GM12873 (cell line): ENCODE data around the gene MTCL1.

Source experiments
- TF ChIP-seq, protein P1 (sequence below): IDR thresholded peaks from 2 replicates; pipeline ENCODE4 v1.5.1; 2012; ENCODE audit warnings: low read depth, mild to moderate bottlenecking, moderate library complexity, low read length, control low read depth; ENCODE audit not compliant: insufficient read depth; ENCODE audit errors: missing control alignments

The MTCL1 gene

DNA sequence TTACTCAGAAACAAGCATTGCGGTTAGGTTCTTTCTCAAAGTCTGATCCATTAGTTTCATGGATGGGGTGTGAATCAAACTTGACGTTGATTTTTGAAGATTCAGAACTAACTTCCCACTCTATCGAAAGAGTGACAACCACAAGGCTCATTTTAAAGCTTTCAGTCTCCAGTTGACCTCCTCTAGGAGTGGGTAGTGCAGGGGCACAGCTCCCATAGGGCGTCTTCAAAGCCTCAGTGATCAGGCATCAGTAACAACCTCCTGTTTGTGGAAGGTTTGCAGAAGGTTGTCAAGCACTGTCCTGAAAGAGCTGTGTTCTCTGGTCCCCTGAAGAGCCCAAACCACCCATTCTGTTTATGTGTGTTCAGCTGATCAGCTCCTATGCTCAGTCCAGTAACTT, 10.2 kb downstream of the MTCL1 start:
- TF ChIP-seq, protein P1, sequence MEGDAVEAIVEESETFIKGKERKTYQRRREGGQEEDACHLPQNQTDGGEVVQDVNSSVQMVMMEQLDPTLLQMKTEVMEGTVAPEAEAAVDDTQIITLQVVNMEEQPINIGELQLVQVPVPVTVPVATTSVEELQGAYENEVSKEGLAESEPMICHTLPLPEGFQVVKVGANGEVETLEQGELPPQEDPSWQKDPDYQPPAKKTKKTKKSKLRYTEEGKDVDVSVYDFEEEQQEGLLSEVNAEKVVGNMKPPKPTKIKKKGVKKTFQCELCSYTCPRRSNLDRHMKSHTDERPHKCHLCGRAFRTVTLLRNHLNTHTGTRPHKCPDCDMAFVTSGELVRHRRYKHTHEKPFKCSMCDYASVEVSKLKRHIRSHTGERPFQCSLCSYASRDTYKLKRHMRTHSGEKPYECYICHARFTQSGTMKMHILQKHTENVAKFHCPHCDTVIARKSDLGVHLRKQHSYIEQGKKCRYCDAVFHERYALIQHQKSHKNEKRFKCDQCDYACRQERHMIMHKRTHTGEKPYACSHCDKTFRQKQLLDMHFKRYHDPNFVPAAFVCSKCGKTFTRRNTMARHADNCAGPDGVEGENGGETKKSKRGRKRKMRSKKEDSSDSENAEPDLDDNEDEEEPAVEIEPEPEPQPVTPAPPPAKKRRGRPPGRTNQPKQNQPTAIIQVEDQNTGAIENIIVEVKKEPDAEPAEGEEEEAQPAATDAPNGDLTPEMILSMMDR: no peak

DNA sequence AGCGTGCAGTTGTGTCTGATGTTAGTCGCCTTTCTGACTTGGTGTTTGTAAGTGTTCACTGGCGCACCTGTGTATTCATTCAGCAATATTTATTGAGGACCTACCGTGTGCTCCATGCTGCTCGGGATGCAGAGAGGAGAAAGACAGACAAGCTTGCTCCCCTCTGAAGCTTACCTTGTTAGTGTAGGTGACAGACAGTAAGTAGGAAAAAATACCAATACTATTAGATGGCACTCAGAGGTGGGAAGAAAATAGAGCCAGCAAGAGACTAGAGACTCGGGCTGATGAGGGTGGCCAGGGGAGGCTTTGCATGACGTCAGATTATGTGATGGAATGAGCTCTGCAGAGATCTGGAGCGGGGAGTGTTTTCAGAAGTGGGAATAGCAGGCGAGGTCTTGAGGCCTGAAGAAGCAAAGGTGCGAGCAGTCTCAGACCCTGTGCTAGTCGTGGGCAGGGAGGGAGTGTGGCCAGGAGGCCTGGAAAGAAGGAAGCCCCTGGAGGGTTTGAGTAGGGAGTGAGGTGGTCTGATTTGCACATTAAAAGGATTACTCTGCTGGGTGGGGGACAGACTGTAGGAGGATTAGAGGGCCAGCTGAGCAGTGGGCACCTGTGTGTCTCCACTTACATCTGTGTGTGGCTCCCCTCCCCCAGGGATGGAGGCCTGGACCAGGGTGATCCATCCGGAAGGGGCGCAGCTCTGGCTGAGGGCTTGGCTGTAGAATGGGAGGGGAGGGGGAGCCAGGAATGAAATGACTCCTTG, 11.8 kb downstream of the MTCL1 start:
- TF ChIP-seq, protein P1: no peak

DNA sequence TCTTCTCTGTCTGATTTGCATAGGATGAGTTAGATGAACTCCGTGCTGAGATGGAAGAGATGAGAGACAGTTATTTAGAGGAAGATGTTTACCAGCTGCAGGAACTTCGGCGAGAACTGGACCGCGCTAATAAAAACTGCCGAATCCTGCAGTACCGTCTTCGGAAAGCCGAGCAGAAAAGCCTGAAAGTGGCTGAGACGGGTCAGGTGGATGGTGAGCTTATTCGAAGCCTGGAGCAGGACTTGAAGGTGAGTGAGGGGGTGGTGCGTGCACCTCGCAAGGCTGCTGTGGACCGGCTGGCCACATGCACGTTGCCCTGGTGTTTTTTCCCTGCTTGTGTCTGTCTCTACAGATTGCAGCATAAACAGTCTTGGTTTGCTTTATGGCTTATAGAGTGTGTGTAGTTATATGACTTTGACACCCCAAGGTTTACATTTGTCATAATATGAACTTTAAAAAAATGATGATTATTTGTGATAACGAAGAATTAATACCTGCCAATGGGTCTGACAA, 13.1 kb downstream of the MTCL1 start:
- TF ChIP-seq, protein P1: no peak

DNA sequence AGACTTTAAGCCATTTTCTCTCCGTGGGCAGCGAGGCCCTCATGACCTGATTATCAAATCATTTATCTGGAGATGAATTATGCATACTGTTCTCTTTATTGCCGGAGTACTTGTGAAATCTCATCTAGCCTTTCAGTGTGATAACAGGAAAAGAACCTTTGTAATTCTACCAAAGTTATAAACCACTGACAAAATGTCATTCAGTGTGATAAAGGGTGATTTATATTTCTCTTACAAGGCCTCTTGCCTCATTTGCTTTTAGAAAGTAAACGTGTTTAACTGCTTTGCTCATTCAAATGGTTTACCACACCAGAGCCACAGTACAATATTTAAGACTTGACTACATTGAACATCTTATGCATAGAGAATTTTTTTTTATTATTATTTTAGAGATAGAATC, 13.8 kb downstream of the MTCL1 start:
- TF ChIP-seq, protein P1: no peak

DNA sequence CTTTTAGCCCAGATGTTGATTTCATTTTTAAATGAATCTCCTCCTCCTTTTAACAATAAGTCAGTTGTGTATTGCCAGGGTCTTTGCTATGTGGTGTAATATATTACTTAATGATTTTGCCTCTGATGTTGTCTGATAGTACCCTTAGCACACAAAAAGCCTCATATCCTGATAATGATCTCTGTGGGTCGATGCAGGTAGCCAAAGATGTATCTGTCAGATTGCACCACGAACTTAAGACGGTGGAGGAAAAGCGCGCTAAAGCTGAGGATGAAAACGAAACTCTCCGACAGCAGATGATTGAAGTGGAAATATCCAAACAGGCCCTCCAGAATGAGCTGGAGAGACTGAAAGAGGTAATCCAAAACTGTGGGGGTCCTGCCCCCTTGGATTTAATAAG, 14.8 kb downstream of the MTCL1 start:
- TF ChIP-seq, protein P1: no peak

- TF ChIP-seq, protein P1: no peak
Observed at GRCh38 chr18:8721094-8721669, 15.8 kb downstream of the MTCL1 start.

DNA sequence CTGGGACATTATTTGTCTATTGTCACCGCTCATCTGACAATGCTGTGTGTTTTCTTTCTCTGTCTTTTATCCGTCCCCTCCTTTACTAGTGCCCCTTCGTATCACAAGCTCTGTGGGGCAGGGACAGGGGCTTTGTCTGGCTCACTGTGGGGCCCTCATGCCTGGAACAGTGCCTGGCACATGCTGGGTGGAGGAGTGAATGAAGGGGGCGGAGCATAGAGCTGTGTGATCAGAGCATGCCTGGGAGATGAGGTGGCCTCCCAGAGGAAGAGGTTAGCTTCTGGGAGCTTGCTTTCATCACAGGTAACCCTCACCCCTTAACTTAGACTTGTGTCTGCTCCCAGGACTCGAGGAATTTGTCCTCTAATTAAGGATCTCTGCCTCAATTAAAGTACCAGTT, 16.4 kb downstream of the MTCL1 start:
- TF ChIP-seq, protein P1: no peak
